ENCODE results near the gene B4GALT5. TPM values are rescaled to one million over a fixed set of nuclear protein-coding genes. Genes with fewer than 3 reads are reported as not detected.
A peak's percentile ranks its signal among the peaks of the same experiment; 100 is the strongest.

B4GALT5 gene
- total RNA-seq, 1 experiment from 2014 or later: 62.4 TPM

GRCh38 chr20:49665796-49666195 lies 47.9 kb downstream of the B4GALT5 start:
- no peaks in the 10 kb centered on the region for H3K9me3 Mint-ChIP-seq
- ChIA-PET POLR2A (no interaction called here), CTCF (interaction anchor here (0.8 to 1.7 kb wide), 3 partner anchors 124 to 180 kb away, joined by 3 to 4 read pairs (median 3); no protein-coding TSS in a partner anchor)
- TF ChIP-seq RORB (CRISPR knock-in tag; IDR thresholded peaks at IDR 0.05) (no peak), CBFB (CRISPR knock-in tag; IDR thresholded peaks at IDR 0.05; ENCODE audit: low read depth) (no peak), TEAD1 (CRISPR knock-in tag; IDR thresholded peaks at IDR 0.05) (no peak), IRF2 (CRISPR knock-in tag; IDR thresholded peaks at IDR 0.05; ENCODE audit: borderline replicate concordance, low read depth) (no peak), FOXP4 (CRISPR knock-in tag; IDR thresholded peaks at IDR 0.05) (no peak), HMGA2 (CRISPR knock-in tag; IDR thresholded peaks at IDR 0.05) (no peak), MYBL2 (CRISPR knock-in tag; IDR thresholded peaks at IDR 0.05) (no peak), PREB (CRISPR knock-in tag; IDR thresholded peaks at IDR 0.05; ENCODE audit: borderline replicate concordance) (no peak), ESRRA (CRISPR knock-in tag; IDR thresholded peaks at IDR 0.05; ENCODE audit: borderline replicate concordance) (no peak)
- no peak for ATAC-seq
- H3K36me3 Mint-ChIP-seq: no peaks in the 10 kb centered on the region
- peak overlapping the region; percentile 92 for H3K27ac Mint-ChIP-seq
- H3K4me3 Mint-ChIP-seq: no peak overlapping the region
- peaks cover 82% of the 10 kb centered on the region for H3K4me1 Mint-ChIP-seq
- DNase-seq (ENCODE audit: low spot score): no peak
- no peaks in the 10 kb centered on the region for H3K27me3 Mint-ChIP-seq (ENCODE audit: low read depth)

GRCh38 chr20:49664612-49665313 lies 48.9 kb downstream of the B4GALT5 start:
- no peak for ATAC-seq
- DNase-seq (ENCODE audit: low spot score): no peak
- Mint-ChIP-seq H3K36me3 (no peaks in the 10 kb centered on the region), H3K9me3 (no peaks in the 10 kb centered on the region), H3K4me1 (peaks cover 76% of the 10 kb centered on the region), H3K27me3 (ENCODE audit: low read depth) (no peaks in the 10 kb centered on the region), H3K27ac (peak overlapping the region; percentile 73; the same call in 1 of the 2 replicates), H3K4me3 (no peak overlapping the region)
- no peak for TF ChIP-seq IRF2 (CRISPR knock-in tag; IDR thresholded peaks at IDR 0.05; ENCODE audit: borderline replicate concordance, low read depth)
- ChIA-PET CTCF (interaction anchor here (0.8 to 1.7 kb wide), 3 partner anchors 123 to 181 kb away, joined by 3 to 4 read pairs (median 3); no protein-coding TSS in a partner anchor), POLR2A (interaction anchor here (0.7 kb wide), 1 partner anchor 49 kb away, joined by 3 read pairs; the partner anchor contains the start of gene B4GALT5)

- Mint-ChIP-seq H3K27ac (peak overlapping the region; percentile 78), H3K9me3 (no peaks in the 10 kb centered on the region), H3K27me3 (ENCODE audit: low read depth) (no peaks in the 10 kb centered on the region), H3K4me3 (no peak overlapping the region), H3K36me3 (no peaks in the 10 kb centered on the region), H3K4me1 (peaks cover 64% of the 10 kb centered on the region)
- DNase-seq (ENCODE audit: low spot score): no peak
- ATAC-seq: no peak
- POLR2A ChIA-PET: interaction anchor here (0.6 kb wide), 1 partner anchor 324 kb away, joined by 3 read pairs; no protein-coding TSS in a partner anchor
- CTCF ChIA-PET: no interaction called here
- no peak for TF ChIP-seq TP53 (CRISPR knock-in tag; IDR thresholded peaks at IDR 0.05)
- no peak for TF ChIP-seq ZNF396 (CRISPR knock-in tag; IDR thresholded peaks at IDR 0.05; ENCODE audit: borderline replicate concordance)
- TF ChIP-seq ZNF532 (CRISPR knock-in tag; IDR thresholded peaks at IDR 0.05; ENCODE audit: borderline replicate concordance): no peak
- no peak for TF ChIP-seq PRDM15 (CRISPR knock-in tag; IDR thresholded peaks at IDR 0.05)
- no peak for TF ChIP-seq PRRX2 (CRISPR knock-in tag; IDR thresholded peaks at IDR 0.05)
- TF ChIP-seq ELF4 (CRISPR knock-in tag; IDR thresholded peaks at IDR 0.05; ENCODE audit: low read depth): no peak
- TF ChIP-seq HMGA2 (CRISPR knock-in tag; IDR thresholded peaks at IDR 0.05): no peak
- TF ChIP-seq FOXJ3 (CRISPR knock-in tag; IDR thresholded peaks at IDR 0.05; ENCODE audit: borderline replicate concordance): no peak
- no peak for TF ChIP-seq MAX (CRISPR knock-in tag; IDR thresholded peaks at IDR 0.05)
- TF ChIP-seq TEAD4 (CRISPR knock-in tag; IDR thresholded peaks at IDR 0.05): no peak
- TF ChIP-seq MLX (CRISPR knock-in tag; IDR thresholded peaks at IDR 0.05): no peak
Observed at GRCh38 chr20:49663112-49663511, 50.6 kb downstream of the B4GALT5 start.
